NCI-H526 (cell line): ENCODE data around the gene VEGFA.

ENCODE experiments used
- DNase-seq, 2 experiments: peaks; one replicate each; lab custom pipeline; 2025; lab: John Stamatoyannopoulos, UW

VEGFA gene

DNA sequence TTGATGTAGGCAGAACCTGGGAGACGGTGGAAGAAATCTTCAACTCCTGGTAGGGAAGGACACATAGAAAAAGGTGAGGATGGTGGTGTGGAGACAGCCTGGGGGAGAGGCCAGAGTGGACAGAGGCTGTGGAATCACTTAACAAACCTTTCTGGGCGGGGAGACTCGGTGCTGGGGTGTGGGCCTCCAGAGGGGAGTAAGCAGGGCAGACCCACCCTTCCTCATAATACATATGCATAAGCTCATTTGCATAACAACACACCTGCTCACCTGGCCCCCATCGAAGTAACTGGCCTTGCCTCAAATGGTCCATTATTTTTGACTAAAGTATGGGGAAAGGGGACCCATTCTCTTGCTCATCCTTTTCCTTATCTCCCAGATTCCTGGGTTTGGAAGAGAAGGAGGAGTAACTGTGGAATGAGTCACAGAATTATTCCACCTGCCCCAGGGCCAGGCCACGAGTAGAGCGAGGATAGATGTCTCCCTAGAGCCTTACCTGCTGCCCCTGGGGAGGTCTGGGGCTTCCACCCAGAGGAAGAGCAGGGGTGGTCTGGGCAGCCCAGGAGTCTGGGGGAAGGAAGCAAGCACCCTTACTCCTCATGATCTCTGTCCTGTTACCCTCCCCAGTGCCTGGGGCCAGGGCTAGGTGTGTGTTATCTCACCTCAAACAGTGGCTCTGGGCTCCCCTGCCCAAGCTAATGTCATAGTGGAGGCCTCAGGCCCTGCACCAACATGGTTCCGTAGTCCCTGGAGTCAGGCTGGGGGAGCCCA is 10.7 kb upstream of the VEGFA start:
- peak; percentile 8 to 48 for DNase-seq

GRCh38 chr6:43759907-43760206 is 10.2 kb upstream of the VEGFA start:
- no peak for DNase-seq

DNA sequence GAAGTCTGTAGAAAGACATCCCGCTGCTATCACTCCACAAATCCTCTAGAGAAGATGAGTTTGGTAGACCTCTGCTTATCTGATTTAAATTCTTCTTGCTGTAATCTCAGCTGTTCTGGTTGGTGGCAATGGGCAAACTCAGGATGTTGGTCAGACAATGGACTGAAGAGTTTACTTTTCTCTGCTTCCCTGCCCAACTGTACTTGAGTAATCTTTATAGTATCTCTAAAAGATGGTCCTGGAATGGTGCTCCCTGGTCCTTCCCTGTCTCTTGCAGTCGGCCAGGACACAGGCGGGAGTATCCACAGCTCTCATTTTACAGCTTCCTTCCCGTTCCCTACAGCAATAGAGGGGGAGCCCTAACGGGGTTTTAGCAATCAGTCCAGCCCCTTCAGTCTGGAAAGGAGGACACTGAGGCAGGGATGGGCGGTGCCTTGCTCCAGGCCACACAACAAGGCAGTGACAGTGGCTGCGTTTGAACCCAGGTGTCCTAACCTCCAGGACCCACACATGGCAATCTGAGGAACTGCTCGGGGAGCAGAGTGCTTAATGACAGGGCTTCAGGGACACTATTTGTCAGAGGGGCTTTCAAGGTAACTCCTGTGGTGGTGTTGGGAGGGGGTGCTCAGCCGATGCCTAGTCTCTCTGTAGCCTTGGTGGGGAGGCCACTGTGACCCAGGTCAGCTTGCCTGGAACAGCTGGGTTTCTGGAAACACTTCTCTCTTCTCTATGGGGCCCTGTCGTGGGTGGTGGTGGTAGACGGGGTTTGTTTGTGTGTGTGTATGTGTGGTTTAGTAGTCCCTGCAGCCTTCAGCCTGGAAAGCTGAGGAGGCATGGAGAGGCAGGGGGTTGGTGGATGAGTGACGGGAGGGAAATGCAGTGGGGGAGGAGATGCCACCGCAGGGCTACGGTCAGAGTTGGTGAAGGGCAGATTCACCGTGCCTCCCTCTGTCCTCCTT is 9.5 kb upstream of the VEGFA start:
- no peak for DNase-seq

DNA sequence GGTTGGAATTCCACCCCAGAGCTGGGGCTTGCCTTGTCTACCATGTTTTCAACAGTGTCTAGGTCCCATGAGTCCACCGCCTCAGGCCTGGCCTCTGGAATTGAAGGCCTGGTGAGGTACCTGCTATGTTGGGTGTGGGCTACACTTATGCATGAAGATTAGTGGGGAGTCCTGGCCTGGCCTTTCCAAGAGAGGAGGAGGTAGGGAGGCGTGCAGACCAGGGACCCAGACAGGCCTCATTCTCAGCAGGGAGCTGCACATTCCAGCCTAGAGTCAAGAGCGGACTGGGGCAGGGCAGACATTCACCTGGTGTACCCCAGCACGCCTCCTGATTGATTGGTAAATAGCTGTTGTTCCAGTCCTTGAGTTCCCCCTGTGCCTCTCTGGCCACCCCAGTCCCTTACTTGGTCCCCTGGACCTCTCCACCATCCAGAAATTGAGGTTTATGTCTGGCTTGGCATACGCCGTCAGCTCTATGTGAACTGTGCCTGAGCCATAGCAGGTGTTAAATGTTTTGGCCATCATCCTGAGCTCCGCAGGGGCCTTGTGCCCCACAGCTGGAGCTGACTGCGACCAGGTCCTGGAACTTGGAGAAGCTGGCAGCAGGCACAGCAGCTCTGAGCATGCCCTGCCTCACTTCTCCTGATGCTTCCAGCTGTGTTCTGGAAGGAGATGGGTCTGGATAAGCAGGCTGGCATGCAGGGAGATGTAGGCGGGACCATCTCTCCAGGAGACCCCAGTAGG is 8.2 kb upstream of the VEGFA start:
- DNase-seq = no peak

DNA sequence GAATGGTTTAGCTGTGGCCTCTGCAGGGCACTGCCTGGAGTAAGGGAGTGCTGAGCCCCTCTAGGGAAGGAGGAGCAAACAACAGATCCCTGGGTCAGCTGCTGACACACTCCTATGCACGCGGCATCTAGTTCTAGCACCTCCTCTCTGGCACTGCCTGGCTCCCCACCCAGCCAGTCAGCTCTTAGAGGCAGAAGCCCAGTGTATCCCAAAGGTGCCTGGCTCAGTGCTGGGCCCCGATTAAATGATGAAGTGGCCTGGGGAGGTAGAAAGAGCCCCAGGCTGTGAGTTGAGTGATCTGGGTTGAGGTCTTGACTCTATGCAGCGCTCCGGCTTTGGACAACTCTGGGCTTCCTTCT is 7.6 kb upstream of the VEGFA start:
- no peak for DNase-seq

DNA sequence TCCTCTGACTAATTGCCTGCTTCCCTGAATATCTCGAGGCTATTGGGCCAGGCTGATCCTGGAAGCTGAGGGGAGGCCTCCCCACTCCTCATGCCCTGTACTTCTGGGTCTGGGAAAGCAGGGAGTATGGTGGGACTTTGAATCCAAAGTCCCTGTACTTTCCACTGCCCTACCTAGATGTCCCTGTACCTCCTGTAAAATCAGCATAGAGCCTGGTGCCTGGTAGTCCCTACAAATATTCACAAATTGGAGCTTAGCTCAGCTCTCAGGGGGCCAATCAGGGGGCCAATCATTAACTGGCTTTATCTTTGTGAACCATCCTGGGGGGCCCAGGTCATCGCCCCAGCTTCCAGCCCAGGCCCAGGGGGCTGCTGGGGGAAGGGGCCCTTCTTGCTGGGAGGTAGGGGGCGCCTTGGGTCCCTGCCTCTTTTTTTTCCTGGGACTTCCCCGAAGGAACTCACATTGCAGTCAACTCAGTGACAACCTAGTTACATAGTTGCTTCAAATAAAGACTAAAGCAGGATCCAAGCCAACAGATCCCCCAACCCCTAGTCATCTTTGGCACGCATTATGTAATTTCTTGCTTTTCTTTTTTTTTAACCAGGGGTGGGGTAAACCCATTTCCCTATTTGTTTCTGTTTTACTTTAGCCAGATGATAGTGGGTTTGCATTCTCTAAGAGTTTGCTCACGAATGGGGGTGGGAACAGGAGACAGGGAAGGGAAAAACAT is 6.9 kb upstream of the VEGFA start:
- no peak for DNase-seq

GRCh38 chr6:43763812-43764522 is 6.0 kb upstream of the VEGFA start:
- no peak for DNase-seq

- no peak for DNase-seq
Observed at GRCh38 chr6:43764772-43765171, 5.2 kb upstream of the VEGFA start.

DNA sequence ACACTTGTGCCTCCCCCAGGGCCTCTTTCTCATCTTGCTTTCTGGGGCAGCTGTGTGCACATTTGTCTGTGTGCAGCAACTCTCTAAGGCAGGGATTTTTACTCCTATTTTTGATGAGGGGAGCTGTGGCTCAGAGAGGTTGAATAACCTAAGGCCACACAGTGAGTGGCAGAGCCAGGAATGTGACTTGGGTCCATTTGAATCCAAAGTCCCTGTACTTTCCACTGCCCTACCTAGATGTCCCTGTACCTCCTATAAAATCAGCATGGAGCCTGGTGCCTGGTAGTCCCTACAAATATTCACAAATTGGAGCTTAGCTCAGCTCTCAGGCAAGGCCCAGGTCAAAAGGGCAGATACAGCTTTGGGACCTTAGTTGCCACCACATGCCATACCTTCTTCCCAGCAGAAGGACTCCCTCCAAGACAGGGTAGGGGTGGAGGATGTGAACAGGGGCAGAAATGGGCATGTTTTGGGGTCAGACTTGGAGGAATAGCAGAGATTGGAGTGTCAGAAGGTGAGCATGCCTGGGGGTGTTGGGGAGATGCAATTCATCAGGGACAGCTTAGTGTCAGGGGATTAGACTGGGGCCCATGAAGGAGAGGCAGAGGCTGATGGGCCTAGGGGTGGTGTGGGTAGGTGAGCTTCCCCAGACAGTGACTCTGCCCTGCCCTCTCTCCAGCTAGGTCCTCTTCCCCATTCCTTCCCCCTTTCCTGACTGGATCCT is 4.1 kb upstream of the VEGFA start:
- no peak for DNase-seq

DNA sequence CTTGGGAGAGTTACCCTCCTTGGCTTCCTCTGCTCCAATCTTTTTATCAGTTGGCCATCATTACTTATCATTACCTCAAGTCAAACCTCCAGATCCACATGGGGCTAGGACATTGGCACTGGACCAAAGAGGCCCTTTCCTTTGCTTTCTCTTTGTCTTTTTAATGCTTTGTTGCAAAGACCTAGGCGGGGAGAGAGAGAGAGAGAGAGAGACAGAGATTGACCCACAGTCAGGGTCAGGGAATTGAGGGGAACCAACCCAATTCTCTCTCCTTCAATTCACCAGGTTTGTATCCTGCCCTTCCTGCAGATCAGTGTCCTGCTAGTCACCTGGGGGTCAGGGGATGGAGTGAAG is 3.5 kb upstream of the VEGFA start:
- no peak for DNase-seq

- DNase-seq = no peak
Observed at GRCh38 chr6:43766964-43767461, 3.0 kb upstream of the VEGFA start.

DNA sequence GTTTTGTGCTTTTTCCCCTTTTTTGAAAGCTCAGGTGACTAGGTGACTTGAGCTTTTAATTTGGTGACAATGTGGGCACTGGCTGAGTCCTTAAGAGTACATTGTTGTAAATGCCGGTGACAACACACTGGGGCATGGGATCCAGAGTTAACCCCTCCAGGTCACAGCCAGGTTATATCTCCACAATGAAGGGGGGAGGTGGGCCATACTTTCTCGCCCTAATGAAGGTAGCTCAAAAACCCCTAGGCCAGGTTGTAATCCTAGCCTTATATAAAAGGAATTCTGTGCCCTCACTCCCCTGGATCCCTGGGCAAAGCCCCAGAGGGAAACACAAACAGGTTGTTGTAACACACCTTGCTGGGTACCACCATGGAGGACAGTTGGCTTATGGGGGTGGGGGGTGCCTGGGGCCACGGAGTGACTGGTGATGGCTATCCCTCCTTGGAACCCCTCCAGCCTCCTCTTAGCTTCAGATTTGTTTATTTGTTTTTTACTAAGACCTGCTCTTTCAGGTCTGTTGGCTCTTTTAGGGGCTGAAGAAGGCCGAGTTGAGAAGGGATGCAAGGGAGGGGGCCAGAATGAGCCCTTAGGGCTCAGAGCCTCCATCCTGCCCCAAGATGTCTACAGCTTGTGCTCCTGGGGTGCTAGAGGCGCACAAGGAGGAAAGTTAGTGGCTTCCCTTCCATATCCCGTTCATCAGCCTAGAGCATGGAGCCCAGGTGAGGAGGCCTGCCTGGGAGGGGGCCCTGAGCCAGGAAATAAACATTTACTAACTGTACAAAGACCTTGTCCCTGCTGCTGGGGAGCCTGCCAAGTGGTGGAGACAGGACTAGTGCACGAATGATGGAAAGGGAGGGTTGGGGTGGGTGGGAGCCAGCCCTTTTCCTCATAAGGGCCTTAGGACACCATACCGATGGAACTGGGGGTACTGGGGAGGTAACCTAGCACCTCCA is 2.2 kb upstream of the VEGFA start:
- DNase-seq = no peak

DNA sequence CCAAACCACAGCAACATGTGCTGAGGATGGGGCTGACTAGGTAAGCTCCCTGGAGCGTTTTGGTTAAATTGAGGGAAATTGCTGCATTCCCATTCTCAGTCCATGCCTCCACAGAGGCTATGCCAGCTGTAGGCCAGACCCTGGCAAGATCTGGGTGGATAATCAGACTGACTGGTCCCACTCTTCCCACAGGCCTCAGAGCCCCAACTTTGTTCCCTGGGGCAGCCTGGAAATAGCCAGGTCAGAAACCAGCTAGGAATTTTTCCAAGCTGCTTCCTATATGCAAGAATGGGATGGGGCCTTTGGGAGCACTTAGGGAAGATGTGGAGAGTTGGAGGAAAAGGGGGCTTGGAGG is 1.5 kb upstream of the VEGFA start:
- DNase-seq = no peak

- no peak for DNase-seq
Observed at GRCh38 chr6:43768983-43769525, 957 bp upstream of the VEGFA start.

DNA sequence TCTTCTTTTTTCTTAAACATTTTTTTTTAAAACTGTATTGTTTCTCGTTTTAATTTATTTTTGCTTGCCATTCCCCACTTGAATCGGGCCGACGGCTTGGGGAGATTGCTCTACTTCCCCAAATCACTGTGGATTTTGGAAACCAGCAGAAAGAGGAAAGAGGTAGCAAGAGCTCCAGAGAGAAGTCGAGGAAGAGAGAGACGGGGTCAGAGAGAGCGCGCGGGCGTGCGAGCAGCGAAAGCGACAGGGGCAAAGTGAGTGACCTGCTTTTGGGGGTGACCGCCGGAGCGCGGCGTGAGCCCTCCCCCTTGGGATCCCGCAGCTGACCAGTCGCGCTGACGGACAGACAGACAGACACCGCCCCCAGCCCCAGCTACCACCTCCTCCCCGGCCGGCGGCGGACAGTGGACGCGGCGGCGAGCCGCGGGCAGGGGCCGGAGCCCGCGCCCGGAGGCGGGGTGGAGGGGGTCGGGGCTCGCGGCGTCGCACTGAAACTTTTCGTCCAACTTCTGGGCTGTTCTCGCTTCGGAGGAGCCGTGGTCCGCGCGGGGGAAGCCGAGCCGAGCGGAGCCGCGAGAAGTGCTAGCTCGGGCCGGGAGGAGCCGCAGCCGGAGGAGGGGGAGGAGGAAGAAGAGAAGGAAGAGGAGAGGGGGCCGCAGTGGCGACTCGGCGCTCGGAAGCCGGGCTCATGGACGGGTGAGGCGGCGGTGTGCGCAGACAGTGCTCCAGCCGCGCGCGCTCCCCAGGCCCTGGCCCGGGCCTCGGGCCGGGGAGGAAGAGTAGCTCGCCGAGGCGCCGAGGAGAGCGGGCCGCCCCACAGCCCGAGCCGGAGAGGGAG is 580 bp downstream of the VEGFA start:
- peak; percentile 9 to 76 for DNase-seq

DNA sequence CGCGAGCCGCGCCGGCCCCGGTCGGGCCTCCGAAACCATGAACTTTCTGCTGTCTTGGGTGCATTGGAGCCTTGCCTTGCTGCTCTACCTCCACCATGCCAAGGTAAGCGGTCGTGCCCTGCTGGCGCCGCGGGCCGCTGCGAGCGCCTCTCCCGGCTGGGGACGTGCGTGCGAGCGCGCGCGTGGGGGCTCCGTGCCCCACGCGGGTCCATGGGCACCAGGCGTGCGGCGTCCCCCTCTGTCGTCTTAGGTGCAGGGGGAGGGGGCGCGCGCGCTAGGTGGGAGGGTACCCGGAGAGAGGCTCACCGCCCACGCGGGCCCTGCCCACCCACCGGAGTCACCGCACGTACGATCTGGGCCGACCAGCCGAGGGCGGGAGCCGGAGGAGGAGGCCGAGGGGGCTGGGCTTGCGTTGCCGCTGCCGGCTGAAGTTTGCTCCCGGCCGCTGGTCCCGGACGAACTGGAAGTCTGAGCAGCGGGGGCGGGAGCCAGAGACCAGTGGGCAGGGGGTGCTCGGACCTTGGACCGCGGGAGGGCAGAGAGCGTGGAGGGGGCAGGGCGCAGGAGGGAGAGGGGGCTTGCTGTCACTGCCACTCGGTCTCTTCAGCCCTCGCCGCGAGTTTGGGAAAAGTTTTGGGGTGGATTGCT is 1.3 kb downstream of the VEGFA start:
- DNase-seq = peak; percentile 13 to 78

DNA sequence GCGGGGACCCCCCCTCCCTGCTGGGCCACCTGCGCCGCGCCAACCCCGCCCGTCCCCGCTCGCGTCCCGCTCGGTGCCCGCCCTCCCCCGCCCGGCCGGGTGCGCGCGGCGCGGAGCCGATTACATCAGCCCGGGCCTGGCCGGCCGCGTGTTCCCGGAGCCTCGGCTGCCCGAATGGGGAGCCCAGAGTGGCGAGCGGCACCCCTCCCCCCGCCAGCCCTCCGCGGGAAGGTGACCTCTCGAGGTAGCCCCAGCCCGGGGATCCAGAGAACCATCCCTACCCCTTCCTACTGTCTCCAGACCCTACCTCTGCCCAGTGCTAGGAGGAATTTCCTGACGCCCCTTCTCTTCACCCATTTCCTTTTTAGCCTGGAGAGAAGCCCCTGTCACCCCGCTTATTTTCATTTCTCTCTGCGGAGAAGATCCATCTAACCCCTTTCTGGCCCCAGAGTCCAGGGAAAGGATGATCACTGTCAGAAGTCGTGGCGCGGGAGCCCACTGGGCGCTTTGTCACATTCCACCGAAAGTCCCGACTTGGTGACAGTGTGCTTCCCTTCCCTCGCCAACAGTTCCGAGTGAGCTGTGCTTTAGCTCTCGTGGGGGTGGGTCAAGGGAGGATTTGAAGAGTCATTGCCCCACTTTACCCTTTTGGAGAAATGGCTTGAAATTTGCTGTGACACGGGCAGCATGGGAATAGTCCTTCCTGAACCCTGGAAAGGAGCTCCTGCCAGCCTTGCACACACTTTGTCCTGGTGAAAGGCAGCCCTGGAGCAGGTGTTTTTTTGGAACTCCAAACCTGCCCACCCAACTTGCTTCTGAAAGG is 2.1 kb downstream of the VEGFA start:
- peak in 1 of 2 experiments; percentile 73 for DNase-seq
